Measurements from ENCODE around the gene RIMBP3B. TPM values are rescaled to one million over a fixed set of nuclear protein-coding genes. Genes with fewer than 3 reads are reported as not detected.
"Not testable (repeated sequence)": the region's sequence is repeated elsewhere in the genome, so short reads cannot be mapped to it uniquely, and the experiment has no call there.

RIMBP3B gene
- total RNA-seq, 1 donor from 2014 or later: not detected

DNA sequence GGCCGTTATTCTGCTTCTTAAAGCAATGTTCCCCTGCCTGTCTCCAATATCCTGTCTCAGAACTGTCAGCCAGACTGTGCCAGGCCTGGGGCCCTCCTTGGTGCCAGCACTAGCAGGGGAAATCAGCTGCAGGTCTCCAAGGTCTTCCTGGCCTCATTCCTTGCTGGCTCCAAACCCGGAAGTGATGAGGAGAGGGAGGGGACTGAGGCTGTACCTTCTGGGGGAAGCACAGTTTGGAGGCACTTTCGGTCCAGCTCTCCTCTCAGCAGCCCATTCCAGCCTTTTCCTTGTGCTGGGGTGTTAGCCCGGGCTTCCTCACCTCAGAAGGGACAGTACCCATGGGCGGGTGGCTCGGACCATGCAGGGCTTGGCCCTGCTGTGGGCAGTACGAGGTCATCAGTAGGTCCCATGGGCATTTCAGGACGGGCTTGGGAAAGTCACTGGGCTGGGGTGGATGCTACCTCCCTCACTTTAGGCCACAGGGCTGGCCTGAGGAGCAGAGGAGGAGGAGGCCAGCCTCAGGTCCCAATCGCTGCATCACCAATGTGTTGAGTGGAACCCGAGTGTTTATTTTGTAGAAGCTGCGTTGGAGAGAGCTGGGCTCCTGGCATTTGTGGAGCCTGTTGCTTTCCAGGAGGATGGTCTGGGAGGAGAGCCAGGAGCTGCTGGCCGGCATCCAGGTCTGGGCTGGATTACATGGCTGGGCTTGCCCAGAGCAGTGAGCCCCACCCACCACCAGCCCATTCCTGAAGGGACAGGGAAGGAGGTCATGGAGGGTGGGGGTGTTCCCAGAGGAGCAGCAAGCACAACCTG is 52.7 kb downstream of the RIMBP3B start:
- H3K27ac ChIP-seq (replicated peaks): peak overlapping the region; percentile 57
- H3K27me3 ChIP-seq (ENCODE audit: low read depth); H3K9me3 ChIP-seq (replicated peaks); H3K36me3 ChIP-seq; H3K4me3 ChIP-seq; intact Hi-C loops (cut with micrococcal nuclease); H3K4me1 ChIP-seq: not testable (repeated sequence)
- DNase-seq: peak; percentile 16

- H3K36me3 ChIP-seq; intact Hi-C loops (cut with micrococcal nuclease); DNase-seq; H3K4me1 ChIP-seq; H3K27ac ChIP-seq (replicated peaks); H3K4me3 ChIP-seq; H3K27me3 ChIP-seq (ENCODE audit: low read depth); H3K9me3 ChIP-seq (replicated peaks): not testable (repeated sequence)
These were observed 54.5 kb downstream of the RIMBP3B start for GRCh38 chr22:21438013-21438412.

Other genes with a start within 250 kb of the RIMBP3B start
- 1.5 TPM for gene HIC2, start 33.6 kb downstream of the RIMBP3B start, total RNA-seq
- gene TMEM191C, start 83.6 kb downstream of the RIMBP3B start, total RNA-seq: 1.5 TPM
- 0.08 TPM for gene RIMBP3C, start 167.7 kb downstream of the RIMBP3B start, total RNA-seq
- 54.5 TPM for gene UBE2L3, start 184.0 kb downstream of the RIMBP3B start, total RNA-seq
- gene YDJC, start 246.3 kb downstream of the RIMBP3B start, total RNA-seq: 4.5 TPM
- gene CCDC116, start 249.0 kb downstream of the RIMBP3B start, total RNA-seq: 0.11 TPM

All from left ventricle myocardium inferior (tissue), 1 donor.